NCI-H2227 (cell line): ENCODE data around the gene PDGFA.

Experiments
- DNase-seq: peaks from one replicate; lab custom pipeline; 2025; ENCODE audit not compliant: unreplicated experiment; lab: John Stamatoyannopoulos, UW

PDGFA gene

GRCh38 chr7:462173-463103, 57.2 kb downstream of the PDGFA start:
- no peak for DNase-seq

GRCh38 chr7:461453-462172, 58.0 kb downstream of the PDGFA start:
- DNase-seq, result no peak

- no peak for DNase-seq
Observed at GRCh38 chr7:461117-461452, 58.6 kb downstream of the PDGFA start.

GRCh38 chr7:460374-461116, 59.1 kb downstream of the PDGFA start:
- DNase-seq, result peak; percentile 9

- DNase-seq, result no peak
Observed at GRCh38 chr7:459584-460373, 59.9 kb downstream of the PDGFA start.

- DNase-seq, result no peak
Observed at GRCh38 chr7:458511-459245, 61.0 kb downstream of the PDGFA start.

GRCh38 chr7:457814-458510, 61.7 kb downstream of the PDGFA start:
- DNase-seq, result no peak

GRCh38 chr7:455110-455928, 64.3 kb downstream of the PDGFA start:
- peak; percentile 25 for DNase-seq

GRCh38 chr7:454356-455109, 65.1 kb downstream of the PDGFA start:
- DNase-seq, result no peak

GRCh38 chr7:453597-454306, 65.9 kb downstream of the PDGFA start:
- no peak for DNase-seq

- no peak for DNase-seq
Observed at GRCh38 chr7:452791-453455, 66.7 kb downstream of the PDGFA start.

GRCh38 chr7:452226-452751, 67.4 kb downstream of the PDGFA start:
- DNase-seq, result no peak

- no peak for DNase-seq
Observed at GRCh38 chr7:451255-452225, 68.1 kb downstream of the PDGFA start.

GRCh38 chr7:450741-451140, 68.9 kb downstream of the PDGFA start:
- no peak for DNase-seq

- no peak for DNase-seq
Observed at GRCh38 chr7:450036-450435, 69.6 kb downstream of the PDGFA start.
